Fibroblast of lung (primary cell): ENCODE results near the gene RIPOR2. TPM values are rescaled to one million over a fixed set of nuclear protein-coding genes. Genes with fewer than 3 reads are reported as not detected.

ENCODE experiments used
- DNase-seq, 2 donors: peaks; one replicate each; pipeline versions ENCODE4 v3.0.0 to v3.0.0-alpha.2; 2010; ENCODE audit warnings: low read depth in 2 of 2
- H2AFZ ChIP-seq: 2 replicates; pipeline ENCODE4 v1.5.1; 2012; ENCODE audit warnings: low read length, control low read depth, inconsistent platforms
- H3K27ac ChIP-seq: 2 replicates; pipeline ENCODE4 v1.5.1; 2011; ENCODE audit warnings: low read length, control low read depth; ENCODE audit not compliant: insufficient read depth
- H3K27me3 ChIP-seq: 2 replicates; pipeline ENCODE4 v1.5.1; 2011; ENCODE audit warnings: mild to moderate bottlenecking, low read length; ENCODE audit not compliant: control insufficient read depth, insufficient read depth
- H3K36me3 ChIP-seq: 2 replicates; pipeline ENCODE4 v1.5.1; 2011; ENCODE audit warnings: low read length; ENCODE audit not compliant: control insufficient read depth, insufficient read depth
- H3K4me1 ChIP-seq: 2 replicates; pipeline ENCODE4 v1.5.1; 2011; ENCODE audit warnings: low read length; ENCODE audit not compliant: control insufficient read depth, insufficient read depth; ENCODE audit errors: extremely low read depth
- H3K4me2 ChIP-seq: 2 replicates; pipeline ENCODE4 v1.5.1; 2011; ENCODE audit warnings: low read length, control low read depth; ENCODE audit not compliant: insufficient read depth; ENCODE audit errors: extremely low read depth
- H3K4me3 ChIP-seq, 4 experiments: fragments of 200-600 bp in 1 of 4; sonication (generic) in 1 of 4; replicated peaks in 1 of 4; 2 replicates each; pipeline ENCODE4 v1.5.1; 2011 to 2016; ENCODE audit warnings: low read length in 4 of 4, low read depth in 3 of 4, mild to moderate bottlenecking in 3 of 4, control low read depth in 2 of 4, inconsistent platforms in 1 of 4, mixed read lengths in 1 of 4; ENCODE audit not compliant: insufficient read depth in 1 of 4; ENCODE audit errors: control extremely low read depth in 1 of 4
- H3K79me2 ChIP-seq: 2 replicates; pipeline ENCODE4 v1.5.1; 2012; ENCODE audit warnings: mild to moderate bottlenecking, low read length, inconsistent platforms; ENCODE audit not compliant: control insufficient read depth, insufficient read depth
- H3K9ac ChIP-seq: 2 replicates; pipeline ENCODE4 v1.5.1; 2011; ENCODE audit warnings: mild to moderate bottlenecking, low read length, control low read depth; ENCODE audit not compliant: insufficient read depth
- H3K9me3 ChIP-seq: 2 replicates; pipeline ENCODE4 v1.5.1; 2012; ENCODE audit warnings: low read depth, low read length; ENCODE audit not compliant: control insufficient read depth, insufficient read depth
- H4K20me1 ChIP-seq: 2 replicates; pipeline ENCODE4 v1.5.1; 2011; ENCODE audit warnings: low read length; ENCODE audit not compliant: control insufficient read depth, insufficient read depth; ENCODE audit errors: extremely low read depth
- EZH2 ChIP-seq: IDR thresholded peaks from 2 replicates; pipeline ENCODE4 v1.5.1; 2012; ENCODE audit warnings: low read length, control low read depth, mild to moderate bottlenecking; ENCODE audit errors: missing control alignments
- polyA plus RNA-seq, 2 donors: library from polyadenylated mRNA; depleted of rRNA in 1 of 2; stranded (reverse) in 1 of 2; unstranded in 1 of 2; fragments of >200 nt; gene quantifications; 2 replicates each; pipeline ENCODE4 v1.2.1, GENCODE V29; 2011 to 2012; ENCODE audit warnings: missing spikeins in 1 of 2
- total RNA-seq: library from RNA; depleted of rRNA; stranded (reverse); fragments of >200 nt; gene quantifications from 2 replicates; pipeline ENCODE4 v1.2.1, GENCODE V29; 2014
- TF ChIP-seq, protein P1 (sequence below), 2 donors: IDR thresholded peaks in 1 of 2; conservative IDR thresholded peaks in 1 of 2; 1 replicate in 1 of 2; 2 replicates in 1 of 2; pipeline ENCODE4 v1.5.1; 2011 to 2012; ENCODE audit warnings: low read length in 2 of 2, control low read depth in 1 of 2, inconsistent platforms in 1 of 2, low read depth in 1 of 2, mild to moderate bottlenecking in 1 of 2

RIPOR2 gene
- total and polyA plus RNA-seq, 2 donors (not counting 1 experiment from before 2014, with no cell fraction given) = 3.5 to 3.6 TPM

DNA sequence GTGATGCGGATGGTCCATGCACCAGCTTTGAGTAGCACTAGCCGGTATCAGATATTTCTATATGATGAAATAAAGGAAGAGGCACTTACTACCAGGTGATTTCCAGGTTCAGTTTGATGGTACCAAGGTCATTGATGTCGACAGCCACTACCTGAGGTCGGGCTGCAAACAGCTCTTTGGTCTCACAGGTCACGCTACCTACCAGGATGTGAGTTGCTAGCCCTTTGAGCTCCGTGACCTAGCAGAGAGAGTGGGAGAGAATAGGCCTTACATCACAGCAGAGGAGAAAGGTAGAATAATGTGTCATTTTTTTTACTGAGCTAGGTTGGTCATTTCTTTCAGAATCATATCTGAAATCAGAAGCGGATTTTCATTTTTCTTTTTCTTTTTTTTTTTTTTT lies 86.0 kb downstream of the RIPOR2 start:
- H3K4me3 ChIP-seq = no peak overlapping the region
- H3K9ac ChIP-seq = no peak overlapping the region
- H4K20me1 ChIP-seq = no peaks in the 10 kb centered on the region
- no peak for TF ChIP-seq EZH2
- TF ChIP-seq, protein P1, sequence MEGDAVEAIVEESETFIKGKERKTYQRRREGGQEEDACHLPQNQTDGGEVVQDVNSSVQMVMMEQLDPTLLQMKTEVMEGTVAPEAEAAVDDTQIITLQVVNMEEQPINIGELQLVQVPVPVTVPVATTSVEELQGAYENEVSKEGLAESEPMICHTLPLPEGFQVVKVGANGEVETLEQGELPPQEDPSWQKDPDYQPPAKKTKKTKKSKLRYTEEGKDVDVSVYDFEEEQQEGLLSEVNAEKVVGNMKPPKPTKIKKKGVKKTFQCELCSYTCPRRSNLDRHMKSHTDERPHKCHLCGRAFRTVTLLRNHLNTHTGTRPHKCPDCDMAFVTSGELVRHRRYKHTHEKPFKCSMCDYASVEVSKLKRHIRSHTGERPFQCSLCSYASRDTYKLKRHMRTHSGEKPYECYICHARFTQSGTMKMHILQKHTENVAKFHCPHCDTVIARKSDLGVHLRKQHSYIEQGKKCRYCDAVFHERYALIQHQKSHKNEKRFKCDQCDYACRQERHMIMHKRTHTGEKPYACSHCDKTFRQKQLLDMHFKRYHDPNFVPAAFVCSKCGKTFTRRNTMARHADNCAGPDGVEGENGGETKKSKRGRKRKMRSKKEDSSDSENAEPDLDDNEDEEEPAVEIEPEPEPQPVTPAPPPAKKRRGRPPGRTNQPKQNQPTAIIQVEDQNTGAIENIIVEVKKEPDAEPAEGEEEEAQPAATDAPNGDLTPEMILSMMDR (conservative IDR thresholded peaks at IDR 0.05 in 1 of 2, IDR thresholded peaks at IDR 0.05 in 1 of 2; ENCODE audit: low read depth in 1 of 2, low read length in 2 of 2) = no peak
- no peaks in the 10 kb centered on the region for H3K36me3 ChIP-seq
- no peak for DNase-seq
- H3K9me3 ChIP-seq = no peaks in the 10 kb centered on the region
- H3K27ac ChIP-seq = no peak overlapping the region
- no peak overlapping the region for H3K4me2 ChIP-seq
- no peaks in the 10 kb centered on the region for H3K27me3 ChIP-seq
- H3K79me2 ChIP-seq = no peaks in the 10 kb centered on the region
- no peak overlapping the region for H2AFZ ChIP-seq
- H3K4me1 ChIP-seq = no peaks in the 10 kb centered on the region

DNA sequence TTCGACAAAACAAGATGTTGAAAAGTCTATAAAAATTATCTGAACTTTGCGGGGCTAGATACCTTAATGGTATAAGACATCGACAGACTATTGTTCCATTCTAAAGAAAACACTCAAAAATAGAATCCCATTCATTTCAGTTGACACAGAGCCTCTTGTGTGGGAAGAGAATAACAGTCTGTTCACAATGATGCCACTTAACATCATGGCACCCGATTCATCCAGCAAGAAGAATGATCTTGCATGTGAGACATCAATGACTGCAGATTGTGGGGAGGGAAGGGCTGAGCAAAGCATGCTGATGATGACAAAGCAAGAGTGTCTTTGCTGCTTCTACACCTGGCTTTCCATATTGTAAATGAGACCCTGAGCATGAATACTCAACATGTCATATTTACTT lies 87.3 kb downstream of the RIPOR2 start:
- TF ChIP-seq, protein P1 (conservative IDR thresholded peaks at IDR 0.05 in 1 of 2, IDR thresholded peaks at IDR 0.05 in 1 of 2; ENCODE audit: low read depth in 1 of 2, low read length in 2 of 2) = no peak
- TF ChIP-seq EZH2 = no peak
- Histone ChIP-seq H3K4me1 (no peaks in the 10 kb centered on the region), H3K36me3 (no peaks in the 10 kb centered on the region), H3K9me3 (no peaks in the 10 kb centered on the region), H3K4me3 (no peak overlapping the region), H3K79me2 (no peaks in the 10 kb centered on the region), H3K27me3 (no peaks in the 10 kb centered on the region), H3K27ac (no peak overlapping the region), H4K20me1 (no peaks in the 10 kb centered on the region), H3K9ac (no peak overlapping the region), H2AFZ (no peak overlapping the region), H3K4me2 (no peak overlapping the region)
- no peak for DNase-seq

DNA sequence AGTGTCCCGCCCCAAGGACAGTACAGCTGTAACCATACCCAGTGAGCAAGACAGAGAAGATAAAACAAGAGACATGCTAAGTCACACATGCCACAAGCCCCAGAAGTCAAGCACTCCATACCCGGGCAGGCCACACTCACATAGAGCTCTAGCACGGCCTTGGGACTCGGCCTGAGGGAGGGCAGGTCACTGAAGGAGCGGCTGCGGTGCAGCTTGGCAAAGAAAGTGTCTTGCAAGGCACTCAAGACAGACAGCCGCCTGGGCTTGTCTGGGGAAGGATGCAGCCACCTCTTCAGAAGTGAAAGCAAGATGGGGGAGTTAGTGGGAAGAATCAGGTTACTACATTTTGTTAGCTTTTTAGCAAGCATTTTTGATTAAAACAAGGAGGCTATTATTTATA lies 88.4 kb downstream of the RIPOR2 start:
- H3K4me1 ChIP-seq = no peaks in the 10 kb centered on the region
- H3K4me3 ChIP-seq = no peak overlapping the region
- H3K4me2 ChIP-seq = peak overlapping the region; percentile 32
- TF ChIP-seq, protein P1 (conservative IDR thresholded peaks at IDR 0.05 in 1 of 2, IDR thresholded peaks at IDR 0.05 in 1 of 2; ENCODE audit: low read depth in 1 of 2, low read length in 2 of 2) = no peak
- no peak for TF ChIP-seq EZH2
- no peaks in the 10 kb centered on the region for H3K79me2 ChIP-seq
- no peak overlapping the region for H2AFZ ChIP-seq
- H3K27ac ChIP-seq = no peak overlapping the region
- H3K9me3 ChIP-seq = no peaks in the 10 kb centered on the region
- no peak overlapping the region for H3K9ac ChIP-seq
- no peaks in the 10 kb centered on the region for H3K27me3 ChIP-seq
- no peaks in the 10 kb centered on the region for H4K20me1 ChIP-seq
- no peaks in the 10 kb centered on the region for H3K36me3 ChIP-seq
- no peak for DNase-seq
